Midbrain (tissue), 1 donor: ENCODE results near the gene ZNF3.

ENCODE experiments used
- DNase-seq: peaks from one replicate; lab custom pipeline; 2025; lab: John Stamatoyannopoulos, UW

Gene ZNF3

DNA sequence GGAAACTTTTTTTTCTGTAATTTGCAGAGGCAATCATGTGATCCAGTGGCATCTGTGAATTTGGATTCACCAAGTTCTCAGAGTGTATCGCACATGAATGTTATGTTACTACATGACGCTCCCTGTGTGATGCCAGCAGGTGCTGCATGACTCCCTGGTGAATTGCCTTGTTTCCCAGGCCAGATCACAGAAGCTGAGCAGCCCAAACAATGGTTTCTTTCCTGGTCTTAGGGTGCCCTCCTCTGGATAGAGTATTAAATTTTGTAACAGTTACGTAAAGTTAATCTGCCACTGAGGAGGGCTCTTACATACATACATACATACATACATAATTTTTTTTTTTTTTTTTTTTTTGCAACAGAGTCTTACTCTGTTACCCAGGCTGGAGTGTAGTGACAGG lies 28.3 kb downstream of the ZNF3 start:
- peak; percentile 88 for DNase-seq

DNA sequence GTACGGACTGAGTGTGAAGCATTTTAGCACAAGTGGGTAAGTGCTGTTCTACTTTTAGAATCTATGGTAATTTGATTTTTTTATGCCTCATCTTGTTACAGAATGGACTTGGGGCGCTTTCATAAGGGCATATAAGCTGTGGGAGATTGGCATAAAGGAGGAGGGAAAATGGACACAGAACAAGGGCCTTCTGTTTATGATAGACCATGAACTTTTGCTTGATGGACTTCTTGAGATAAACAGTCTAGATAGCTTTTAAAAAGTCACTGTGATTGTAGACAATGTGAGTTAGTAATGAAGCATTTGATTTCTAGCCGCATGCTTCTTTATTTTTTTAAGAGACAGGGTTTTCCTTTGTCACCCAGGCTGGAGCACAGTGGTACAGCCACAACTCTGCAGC lies 29.9 kb downstream of the ZNF3 start:
- no peak for DNase-seq

DNA sequence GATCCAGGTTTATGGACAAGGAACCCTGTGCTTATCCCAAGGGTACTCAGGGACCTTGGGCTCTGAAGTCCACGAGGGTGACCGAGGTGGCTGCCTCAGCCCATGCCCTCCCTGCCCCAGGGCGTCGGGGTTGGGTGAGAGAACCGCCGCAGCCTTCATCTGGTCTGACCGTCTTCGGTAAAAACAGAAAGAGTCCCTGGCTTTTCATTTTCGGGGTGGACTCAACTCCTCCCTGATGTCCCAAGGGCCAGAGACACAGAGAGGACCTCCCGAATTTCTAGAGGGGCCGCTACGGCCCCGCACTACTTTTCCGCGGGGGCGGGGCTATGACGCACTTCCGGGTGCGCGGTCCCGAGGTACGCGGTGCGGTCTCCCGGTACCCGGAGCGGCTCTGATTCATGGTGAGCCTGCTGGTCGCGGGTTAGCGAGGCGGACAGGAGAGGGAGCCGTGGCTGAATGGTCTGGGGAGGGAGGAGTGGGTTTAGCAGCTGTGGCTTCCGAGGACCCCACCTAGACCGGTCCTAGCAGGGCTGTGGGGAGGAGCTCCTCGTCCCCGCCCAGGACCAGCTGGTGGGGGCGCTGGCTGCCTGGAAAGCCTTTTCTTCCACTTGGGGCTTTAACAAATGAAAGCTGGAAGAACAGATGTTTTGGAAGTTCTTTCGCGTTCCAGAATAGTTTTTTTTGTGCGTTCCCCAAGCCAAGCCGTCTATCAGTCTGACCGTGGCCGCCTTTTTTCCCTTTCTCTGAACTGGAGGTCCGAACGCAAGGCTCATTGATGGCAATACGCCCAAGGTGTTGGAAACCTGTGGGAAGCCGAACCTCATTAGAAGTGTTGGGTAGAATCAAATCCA lies 31.9 kb downstream of the ZNF3 start, which contains the start of gene ZSCAN21:
TSS of gene ZSCAN21 (plus strand) at position 334 of the 851 bp plus-strand sequence. CDS start 7,233 bp downstream, outside the sequence.
- peak; percentile 87 for DNase-seq

DNA sequence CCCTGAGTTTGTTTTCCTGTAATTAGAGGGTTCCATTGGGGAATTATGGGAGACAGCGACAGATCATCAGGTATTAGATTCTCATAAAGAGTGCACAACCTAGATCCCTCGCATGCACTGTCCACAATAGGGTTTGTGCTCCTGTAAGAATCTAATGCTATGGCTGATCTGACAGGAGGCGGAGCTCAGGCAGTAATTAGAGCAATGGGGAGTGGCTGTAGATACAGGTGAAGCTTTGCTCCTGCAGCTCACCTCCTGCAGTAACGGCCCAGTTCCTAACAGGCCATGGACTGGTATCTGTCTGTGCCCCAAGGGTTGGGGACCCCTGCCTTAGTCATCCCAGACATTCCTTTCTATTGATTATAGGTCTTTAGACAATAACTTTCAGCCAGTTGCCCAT lies 32.8 kb downstream of the ZNF3 start:
- DNase-seq, result no peak

DNA sequence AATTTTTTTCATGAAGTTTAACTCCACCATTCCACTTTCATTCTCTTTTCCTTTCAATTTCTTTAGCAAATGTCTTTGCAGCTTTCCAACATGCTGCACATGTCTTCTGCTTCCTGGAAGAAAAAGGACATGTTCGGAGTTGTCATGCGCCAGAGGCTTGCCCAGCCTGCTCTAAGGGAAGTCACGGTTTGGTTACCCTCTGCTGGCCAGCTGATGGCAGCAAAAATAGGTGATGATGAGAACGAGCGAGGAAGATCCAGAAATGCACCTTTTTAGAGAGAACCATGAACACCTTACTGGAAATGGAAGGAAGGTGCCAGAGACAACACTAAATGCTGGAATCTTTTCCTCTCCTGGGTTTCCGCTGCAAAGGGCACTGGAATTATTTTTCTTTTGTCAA lies 36.8 kb downstream of the ZNF3 start:
- DNase-seq, result peak; percentile 13

DNA sequence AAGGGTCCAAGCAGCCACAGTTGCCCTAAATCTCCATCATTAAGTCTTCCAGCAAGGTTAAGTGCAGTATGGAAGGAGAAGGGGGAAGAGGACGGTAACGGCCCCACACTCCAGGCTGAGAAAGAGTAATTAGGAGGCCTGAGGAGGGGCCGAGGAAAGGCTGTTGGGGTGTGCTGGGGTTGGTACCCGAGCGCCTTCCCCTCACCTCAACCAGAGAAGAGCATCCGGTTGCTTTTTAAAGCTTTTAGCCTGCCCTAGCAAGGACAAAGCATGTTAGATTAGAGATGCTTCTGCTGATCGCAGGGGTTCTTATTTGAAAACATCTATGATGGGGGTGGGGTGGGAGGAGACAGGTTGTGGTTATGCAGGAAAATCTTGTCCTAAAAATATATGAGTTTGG lies 40.9 kb downstream of the ZNF3 start:
- no peak for DNase-seq

DNA sequence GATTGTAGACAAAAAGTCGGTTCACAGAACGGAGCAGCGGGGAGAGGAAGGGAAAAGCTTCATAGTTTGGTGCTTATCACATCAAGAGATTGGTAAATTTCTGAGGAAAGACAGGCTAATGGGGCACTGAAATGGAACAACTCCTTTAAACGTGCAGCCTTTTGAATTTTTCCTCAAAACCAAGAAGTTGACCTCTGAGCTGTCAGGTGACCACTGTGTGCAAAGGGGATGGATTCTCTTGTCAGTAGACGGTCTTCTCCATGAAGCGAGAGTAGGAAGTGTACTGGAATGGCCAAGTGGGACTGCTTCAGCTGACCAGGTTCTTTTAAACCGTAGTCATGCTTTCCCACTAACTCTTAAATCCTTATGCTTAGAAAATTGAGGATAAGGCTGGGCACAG lies 43.2 kb downstream of the ZNF3 start:
- DNase-seq, result no peak

DNA sequence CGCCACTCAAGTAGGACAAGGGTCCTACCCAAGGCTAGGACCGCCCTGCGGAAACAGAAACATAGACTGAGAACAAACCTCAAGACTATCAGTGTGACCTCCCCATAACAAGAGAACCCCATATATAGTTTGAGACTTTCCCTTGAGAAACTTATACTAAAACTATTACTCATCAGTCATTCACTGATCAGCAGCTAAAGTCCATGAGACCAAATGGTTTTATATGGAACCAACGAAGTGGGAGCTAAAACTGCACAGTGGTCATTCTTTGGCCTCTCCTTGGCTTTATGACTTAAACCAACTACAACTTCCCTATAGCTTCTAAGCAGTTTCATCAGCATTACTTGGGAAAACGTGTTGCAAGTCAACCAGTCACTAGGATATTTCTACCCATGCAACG lies 45.6 kb downstream of the ZNF3 start:
- DNase-seq, result no peak

DNA sequence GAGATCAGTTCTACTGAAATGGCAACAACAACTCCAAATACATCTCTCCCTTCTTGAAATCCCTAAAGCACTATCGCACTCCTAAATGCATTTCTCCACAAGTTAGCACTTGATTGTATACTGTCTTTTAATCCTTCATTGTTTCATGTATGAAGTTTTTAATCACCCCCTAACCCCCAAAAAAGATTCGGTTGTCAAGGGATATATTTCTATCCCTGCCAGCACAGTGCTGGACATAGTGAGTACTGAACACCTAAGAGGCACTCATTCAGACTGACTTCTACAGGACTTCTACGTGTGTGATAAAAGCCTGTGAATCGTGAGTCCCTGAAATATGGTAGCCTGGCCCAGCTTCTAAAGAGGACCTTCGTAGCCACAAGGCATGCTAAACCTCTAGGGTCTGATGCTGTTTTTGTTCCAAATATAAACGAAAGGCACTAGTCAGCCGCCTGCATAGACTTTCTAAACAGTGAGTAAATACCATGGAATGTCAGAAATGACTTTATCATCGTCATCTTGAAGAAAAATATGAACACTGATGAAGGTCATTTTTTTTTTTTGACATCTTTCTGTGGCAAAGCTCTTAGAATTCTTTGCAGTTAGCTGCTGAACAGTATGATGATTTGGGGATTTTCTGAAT lies 46.5 kb downstream of the ZNF3 start:
- DNase-seq, result no peak

DNA sequence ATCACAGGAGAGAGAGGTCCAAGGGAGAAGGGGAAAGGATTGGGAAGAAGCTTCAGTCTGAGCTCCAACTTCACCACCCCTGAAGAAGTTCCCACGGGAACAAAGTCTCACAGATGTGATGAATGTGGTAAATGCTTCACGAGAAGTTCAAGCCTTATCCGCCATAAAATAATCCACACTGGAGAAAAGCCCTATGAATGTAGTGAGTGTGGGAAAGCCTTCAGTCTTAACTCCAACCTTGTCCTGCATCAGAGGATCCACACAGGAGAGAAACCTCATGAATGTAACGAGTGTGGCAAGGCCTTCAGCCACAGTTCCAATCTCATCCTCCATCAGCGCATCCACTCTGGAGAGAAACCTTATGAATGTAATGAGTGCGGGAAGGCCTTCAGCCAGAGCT lies 48.0 kb downstream of the ZNF3 start:
- DNase-seq, result no peak

DNA sequence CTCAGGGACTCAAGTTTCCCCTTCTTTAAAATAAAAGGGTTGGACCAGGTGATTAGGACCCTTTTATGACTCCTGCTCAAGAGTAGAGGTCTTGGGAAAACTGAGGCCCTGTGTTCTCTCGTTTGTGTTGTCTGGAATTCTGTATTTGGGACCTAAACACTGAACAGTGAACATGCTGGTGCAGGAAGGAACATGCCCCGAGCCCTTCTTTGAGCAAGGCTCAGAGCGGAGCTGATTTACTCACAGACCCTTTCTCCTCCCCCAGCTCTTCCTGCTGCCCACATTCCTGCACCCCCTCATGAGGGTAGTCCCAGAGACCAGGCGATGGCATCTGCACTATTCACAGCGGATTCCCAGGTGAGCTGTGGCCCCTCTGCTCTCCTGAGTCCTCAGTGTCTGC lies 51.9 kb downstream of the ZNF3 start:
- DNase-seq, result no peak

DNA sequence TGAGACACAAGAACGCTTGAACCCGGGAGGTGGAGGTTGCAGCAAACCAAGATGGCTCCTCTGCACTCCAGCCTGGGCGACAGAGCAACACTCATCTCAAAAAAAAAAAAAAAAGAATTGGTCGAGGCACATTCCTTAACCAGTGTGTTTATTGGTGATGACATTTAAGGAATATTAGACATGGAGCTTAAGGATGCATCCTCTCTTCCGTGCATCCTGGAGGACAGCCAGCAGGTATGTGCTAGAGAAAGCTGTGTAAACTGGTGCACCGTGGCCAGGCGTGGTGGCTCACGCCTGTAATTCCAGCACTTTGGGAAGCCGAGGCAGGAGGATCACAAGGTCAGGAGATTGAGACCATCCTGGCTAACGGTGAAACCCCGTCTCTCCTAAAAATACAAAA lies 54.3 kb downstream of the ZNF3 start:
- no peak for DNase-seq

DNA sequence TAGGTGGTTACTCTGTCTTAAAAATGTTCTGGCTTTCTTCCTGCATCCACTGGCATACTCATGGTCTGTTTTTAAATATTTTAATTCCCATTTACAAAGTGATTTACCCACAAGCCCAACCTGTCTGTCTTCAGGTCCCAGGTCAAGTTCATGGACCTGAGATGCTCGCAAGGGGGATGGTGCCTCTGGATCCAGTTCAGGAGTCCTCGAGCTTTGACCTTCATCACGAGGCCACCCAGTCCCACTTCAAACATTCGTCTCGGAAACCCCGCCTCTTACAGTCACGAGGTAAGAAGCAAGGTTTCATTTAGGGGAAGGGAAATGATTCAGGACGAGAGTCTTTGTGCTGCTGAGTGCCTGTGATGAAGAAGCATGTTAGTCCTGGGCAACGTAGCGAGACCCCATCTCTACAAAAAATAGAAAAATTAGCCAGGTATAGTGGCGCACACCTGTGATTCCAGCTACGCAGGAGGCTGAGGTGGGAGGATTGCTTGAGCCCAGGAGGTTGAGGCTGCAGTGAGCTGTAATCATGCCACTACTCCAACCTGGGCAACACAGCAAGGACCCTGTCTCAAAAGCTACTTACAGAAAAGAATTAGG lies 57.4 kb downstream of the ZNF3 start:
- no peak for DNase-seq

DNA sequence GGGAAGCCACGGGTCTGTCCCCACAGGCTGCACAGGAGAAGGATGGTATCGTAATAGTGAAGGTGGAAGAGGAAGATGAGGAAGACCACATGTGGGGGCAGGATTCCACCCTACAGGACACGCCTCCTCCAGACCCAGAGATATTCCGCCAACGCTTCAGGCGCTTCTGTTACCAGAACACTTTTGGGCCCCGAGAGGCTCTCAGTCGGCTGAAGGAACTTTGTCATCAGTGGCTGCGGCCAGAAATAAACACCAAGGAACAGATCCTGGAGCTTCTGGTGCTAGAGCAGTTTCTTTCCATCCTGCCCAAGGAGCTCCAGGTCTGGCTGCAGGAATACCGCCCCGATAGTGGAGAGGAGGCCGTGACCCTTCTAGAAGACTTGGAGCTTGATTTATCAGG lies 58.0 kb downstream of the ZNF3 start:
- DNase-seq, result no peak

DNA sequence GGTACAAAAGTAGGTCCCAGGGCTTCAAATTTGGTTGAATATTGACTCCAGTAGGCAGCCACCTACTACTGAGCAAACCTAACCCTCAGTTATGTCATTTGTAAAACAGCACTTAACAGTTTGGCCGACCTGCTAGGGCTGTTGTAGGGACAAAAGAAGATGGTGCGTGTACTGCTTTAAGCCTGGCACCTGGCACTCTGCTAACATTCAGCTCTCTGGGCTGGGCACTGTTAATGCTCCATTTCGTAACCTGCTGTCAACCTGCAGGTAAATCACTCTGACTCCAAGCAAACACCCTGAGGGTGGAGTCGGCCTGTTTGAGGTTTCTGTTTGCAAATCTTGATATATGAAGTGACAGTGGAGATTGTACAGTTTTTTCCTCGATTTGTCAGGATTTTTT lies 58.9 kb downstream of the ZNF3 start:
- no peak for DNase-seq

DNA sequence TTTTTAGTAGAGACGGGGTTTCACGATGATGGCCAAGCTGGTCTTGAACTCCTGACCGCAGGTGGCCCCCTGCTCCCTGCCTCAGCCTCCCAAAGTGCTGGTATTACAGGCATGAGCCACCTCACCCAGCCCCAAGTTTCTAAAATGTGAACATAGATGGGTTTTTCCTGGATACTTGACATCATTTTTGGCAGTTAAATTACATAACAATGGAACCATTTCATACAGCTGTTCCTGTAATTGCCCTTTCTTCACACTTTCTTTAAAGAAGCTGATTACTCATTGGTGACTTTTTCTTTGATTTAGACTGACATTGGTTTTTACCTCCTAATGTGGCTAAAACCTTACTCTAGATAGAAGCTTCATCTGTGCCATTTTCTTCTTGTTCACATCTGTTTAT lies 60.2 kb downstream of the ZNF3 start:
- DNase-seq, result no peak
